DMS53 treated with DMSO at 0.1 percent for 48 hours (cell line): ENCODE data around the gene SMAD6.
"Not testable (repeated sequence)": the region's sequence is repeated elsewhere in the genome, so short reads cannot be mapped to it uniquely, and the experiment has no call there.

Experiments used
- DNase-seq: peaks from one replicate; lab custom pipeline; 2025; ENCODE audit not compliant: unreplicated experiment; lab: John Stamatoyannopoulos, UW

The SMAD6 gene

GRCh38 chr15:66757030-66757429 lies 55.0 kb downstream of the SMAD6 start:
- no peak for DNase-seq

- DNase-seq = no peak
These were observed 55.5 kb downstream of the SMAD6 start for GRCh38 chr15:66757521-66757920.

- not testable (repeated sequence) for DNase-seq
These were observed 56.2 kb downstream of the SMAD6 start for GRCh38 chr15:66758217-66758616.

GRCh38 chr15:66758844-66759243 lies 56.8 kb downstream of the SMAD6 start:
- no peak for DNase-seq

GRCh38 chr15:66760097-66760967 lies 58.3 kb downstream of the SMAD6 start:
- no peak for DNase-seq

- DNase-seq = no peak
These were observed 59.1 kb downstream of the SMAD6 start for GRCh38 chr15:66760968-66761725.

- no peak for DNase-seq
These were observed 59.9 kb downstream of the SMAD6 start for GRCh38 chr15:66761726-66762595.

- DNase-seq = no peak
These were observed 61.4 kb downstream of the SMAD6 start for GRCh38 chr15:66763186-66764071.

GRCh38 chr15:66764072-66764786 lies 62.2 kb downstream of the SMAD6 start:
- no peak for DNase-seq

- no peak for DNase-seq
These were observed 63.6 kb downstream of the SMAD6 start for GRCh38 chr15:66765478-66766281.

- DNase-seq = no peak
These were observed 64.5 kb downstream of the SMAD6 start for GRCh38 chr15:66766282-66767230.

GRCh38 chr15:66767240-66767659 lies 65.2 kb downstream of the SMAD6 start:
- DNase-seq = no peak

GRCh38 chr15:66768987-66769386 lies 67.0 kb downstream of the SMAD6 start:
- DNase-seq = no peak

GRCh38 chr15:66770518-66771350 lies 68.7 kb downstream of the SMAD6 start:
- no peak for DNase-seq

- no peak for DNase-seq
These were observed 69.3 kb downstream of the SMAD6 start for GRCh38 chr15:66771351-66771650.

GRCh38 chr15:66772604-66773128 lies 70.6 kb downstream of the SMAD6 start:
- DNase-seq = no peak
